Brain microvascular endothelial cell (primary cell): ENCODE data around the gene DLGAP4.

Experiments
- DNase-seq: peaks from one replicate; pipeline ENCODE4 v3.0.0-alpha.2; 2020
- H3K27ac ChIP-seq: fragments of 250-450 bp; sonication (Bioruptor Pico); 2 replicates; pipeline ENCODE4 v1.5.1; 2020; ENCODE audit warnings: mild to moderate bottlenecking, moderate library complexity
- H3K27me3 ChIP-seq: fragments of 250-450 bp; sonication (Bioruptor Pico); replicated peaks from 2 replicates; pipeline ENCODE4 v1.5.1; 2020; ENCODE audit warnings: mild to moderate bottlenecking
- H3K36me3 ChIP-seq: fragments of 250-450 bp; sonication (Bioruptor Pico); replicated peaks from 2 replicates; pipeline ENCODE4 v1.5.1; 2020; ENCODE audit warnings: mild to moderate bottlenecking
- H3K4me3 ChIP-seq: 2 replicates; pipeline ENCODE4 v1.5.1; 2011; ENCODE audit warnings: low read depth, mild to moderate bottlenecking, control low read depth, low read length, moderate library complexity
- in situ Hi-C: cut with HindIII; loops from 2 replicates; pipeline ENCODE4 v1.10.0; 2017; ENCODE audit warnings: low sequenced_read_pairs, low pct_ligation_motif_present
- TF ChIP-seq, protein P1 (sequence below): IDR thresholded peaks from 2 replicates; pipeline ENCODE4 v1.5.1; 2011; ENCODE audit warnings: low read depth, mild to moderate bottlenecking, moderate library complexity, low read length, control low read depth, inconsistent platforms; ENCODE audit errors: missing control alignments

DLGAP4 gene

DNA sequence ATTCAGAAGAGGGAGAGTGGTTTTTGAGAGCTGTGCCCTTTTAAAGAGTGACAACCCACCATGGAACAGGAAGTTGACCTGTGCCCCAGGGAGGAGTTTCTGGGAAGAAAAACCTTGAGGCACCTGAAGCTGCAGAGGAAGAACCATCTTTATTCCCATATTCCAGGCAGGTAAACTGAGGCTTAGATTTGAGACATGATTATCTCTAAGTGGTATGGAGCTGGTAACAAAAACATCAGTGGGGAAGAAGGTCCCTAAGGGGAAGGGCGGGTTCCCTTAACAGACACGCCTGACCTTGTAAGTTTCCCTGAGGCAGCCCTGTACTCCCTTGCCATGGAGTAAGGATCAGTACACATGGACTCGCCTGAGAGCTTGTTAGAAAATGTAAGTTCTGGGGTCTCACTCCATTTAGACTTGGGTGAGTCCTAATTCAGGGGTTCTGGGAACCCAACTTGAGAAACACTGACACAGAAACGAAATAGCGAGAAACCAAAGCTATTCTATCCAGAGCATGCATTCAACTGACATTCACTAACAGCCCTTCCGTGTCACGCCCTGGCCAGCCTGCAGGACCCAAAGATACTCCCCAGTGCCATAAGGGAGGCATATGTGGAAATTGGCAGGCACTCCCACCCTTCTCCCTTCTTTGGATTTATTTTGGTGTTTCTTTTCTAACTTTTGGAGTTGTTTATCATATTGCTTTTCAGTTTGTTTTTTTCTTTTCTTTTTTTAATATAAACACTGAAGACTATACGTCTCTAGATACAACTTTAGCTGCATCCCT, 90.9 kb downstream of the DLGAP4 start:
- DNase-seq: no peak
- peaks cover 13% of the 10 kb centered on the region for H3K27me3 ChIP-seq
- TF ChIP-seq, protein P1, sequence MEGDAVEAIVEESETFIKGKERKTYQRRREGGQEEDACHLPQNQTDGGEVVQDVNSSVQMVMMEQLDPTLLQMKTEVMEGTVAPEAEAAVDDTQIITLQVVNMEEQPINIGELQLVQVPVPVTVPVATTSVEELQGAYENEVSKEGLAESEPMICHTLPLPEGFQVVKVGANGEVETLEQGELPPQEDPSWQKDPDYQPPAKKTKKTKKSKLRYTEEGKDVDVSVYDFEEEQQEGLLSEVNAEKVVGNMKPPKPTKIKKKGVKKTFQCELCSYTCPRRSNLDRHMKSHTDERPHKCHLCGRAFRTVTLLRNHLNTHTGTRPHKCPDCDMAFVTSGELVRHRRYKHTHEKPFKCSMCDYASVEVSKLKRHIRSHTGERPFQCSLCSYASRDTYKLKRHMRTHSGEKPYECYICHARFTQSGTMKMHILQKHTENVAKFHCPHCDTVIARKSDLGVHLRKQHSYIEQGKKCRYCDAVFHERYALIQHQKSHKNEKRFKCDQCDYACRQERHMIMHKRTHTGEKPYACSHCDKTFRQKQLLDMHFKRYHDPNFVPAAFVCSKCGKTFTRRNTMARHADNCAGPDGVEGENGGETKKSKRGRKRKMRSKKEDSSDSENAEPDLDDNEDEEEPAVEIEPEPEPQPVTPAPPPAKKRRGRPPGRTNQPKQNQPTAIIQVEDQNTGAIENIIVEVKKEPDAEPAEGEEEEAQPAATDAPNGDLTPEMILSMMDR: no peak
- no peak overlapping the region for H3K27ac ChIP-seq
- in situ Hi-C loops: no loop called here
- no peaks in the 10 kb centered on the region for H3K36me3 ChIP-seq
- no peak overlapping the region for H3K4me3 ChIP-seq

DNA sequence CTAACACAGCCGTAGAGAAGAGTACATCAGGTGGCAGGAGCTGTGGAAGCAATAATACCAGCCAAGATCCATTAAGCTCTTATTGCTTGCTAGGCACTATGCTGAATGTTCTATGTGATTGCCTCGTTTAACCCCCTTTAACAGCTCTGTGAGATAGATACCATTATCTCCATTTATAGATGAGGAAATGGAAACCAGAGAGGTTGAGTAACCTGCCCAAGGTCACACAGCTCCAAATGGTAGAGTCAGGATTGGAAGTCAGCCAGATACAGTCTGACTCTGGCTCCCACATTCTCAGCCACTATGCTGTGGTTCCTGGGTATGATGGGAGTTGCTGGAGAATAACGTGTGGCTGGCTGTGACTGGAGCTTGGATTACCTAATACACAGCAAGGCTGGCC, 92.4 kb downstream of the DLGAP4 start:
- Histone ChIP-seq H3K4me3 (no peak overlapping the region), H3K27ac (no peak overlapping the region), H3K27me3 (peaks cover 18% of the 10 kb centered on the region), H3K36me3 (no peaks in the 10 kb centered on the region)
- DNase-seq: no peak
- in situ Hi-C loops: no loop called here
- TF ChIP-seq, protein P1: no peak

DNA sequence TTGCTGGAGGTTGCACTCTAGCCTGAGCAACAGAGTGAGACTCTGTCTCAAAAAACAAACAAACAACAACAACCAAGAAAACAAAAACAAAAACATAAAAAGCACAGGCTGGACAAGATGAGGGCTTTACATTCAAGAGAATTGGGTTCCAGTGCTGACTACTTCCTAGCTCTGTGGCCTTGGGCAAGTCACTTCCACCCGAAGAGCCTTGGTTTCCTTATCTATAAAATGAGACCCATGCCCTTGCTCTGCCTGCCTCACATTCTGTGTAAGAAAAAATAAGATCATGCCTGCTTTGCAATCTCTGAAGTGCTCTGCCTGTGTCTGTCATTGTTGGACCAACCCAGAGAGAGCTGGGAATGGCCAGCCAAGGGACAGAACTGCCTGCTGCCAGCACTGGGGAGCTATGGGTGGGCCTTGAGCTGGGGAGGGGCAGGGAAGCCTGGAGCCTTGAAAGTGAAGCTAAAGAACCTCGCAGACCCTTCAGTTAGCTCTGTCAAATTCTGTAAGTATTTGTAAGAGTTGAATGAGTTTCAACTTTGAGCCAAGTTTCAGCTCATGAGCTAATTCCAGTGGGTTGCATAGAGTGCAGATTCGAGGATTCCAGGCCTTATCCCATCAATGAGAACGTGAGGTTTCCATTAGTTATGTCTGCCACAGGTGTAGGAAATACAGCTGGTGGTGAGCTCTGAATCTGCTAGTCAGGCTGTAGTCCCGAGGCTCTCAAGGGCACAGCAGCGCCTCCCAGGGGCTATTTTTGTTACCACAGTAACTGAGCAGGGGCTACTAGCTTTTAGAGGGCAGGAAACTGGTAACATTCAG, 93.2 kb downstream of the DLGAP4 start:
- Histone ChIP-seq H3K27ac (no peak overlapping the region), H3K4me3 (no peak overlapping the region), H3K36me3 (no peaks in the 10 kb centered on the region), H3K27me3 (peaks cover 18% of the 10 kb centered on the region)
- TF ChIP-seq, protein P1: peak; percentile 67
- DNase-seq: peak; percentile 33
- in situ Hi-C loops: no loop called here

DNA sequence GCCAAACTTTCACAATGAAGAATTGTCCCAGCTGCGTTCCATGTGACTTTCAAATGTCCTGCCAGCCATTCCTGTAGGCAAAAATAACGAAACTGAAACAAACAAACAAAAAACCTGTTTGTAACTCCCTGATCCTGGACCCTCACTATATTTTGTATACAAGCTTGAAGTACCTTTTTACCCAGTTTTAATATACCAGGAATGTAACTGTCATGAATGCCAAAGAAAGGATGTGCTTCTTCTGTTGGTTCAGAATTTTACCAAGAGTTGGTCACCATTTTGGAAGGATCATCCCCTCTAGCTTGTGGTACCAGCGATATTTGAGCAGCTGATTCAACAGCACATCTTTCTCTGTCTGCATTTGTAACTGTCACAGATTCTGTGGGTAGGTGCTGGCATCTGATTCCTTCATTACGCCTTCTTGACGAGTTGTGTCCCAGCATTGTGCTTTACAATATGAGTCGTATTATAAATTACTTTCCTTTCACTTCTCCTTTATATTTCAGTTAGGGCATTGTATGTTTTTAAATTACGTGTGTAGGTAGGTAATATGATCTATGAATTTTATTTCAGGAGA, 93.9 kb downstream of the DLGAP4 start:
- no peak for DNase-seq
- Histone ChIP-seq H3K36me3 (no peaks in the 10 kb centered on the region), H3K27me3 (peaks cover 18% of the 10 kb centered on the region), H3K27ac (no peak overlapping the region), H3K4me3 (no peak overlapping the region)
- in situ Hi-C loops: no loop called here
- TF ChIP-seq, protein P1: no peak

DNA sequence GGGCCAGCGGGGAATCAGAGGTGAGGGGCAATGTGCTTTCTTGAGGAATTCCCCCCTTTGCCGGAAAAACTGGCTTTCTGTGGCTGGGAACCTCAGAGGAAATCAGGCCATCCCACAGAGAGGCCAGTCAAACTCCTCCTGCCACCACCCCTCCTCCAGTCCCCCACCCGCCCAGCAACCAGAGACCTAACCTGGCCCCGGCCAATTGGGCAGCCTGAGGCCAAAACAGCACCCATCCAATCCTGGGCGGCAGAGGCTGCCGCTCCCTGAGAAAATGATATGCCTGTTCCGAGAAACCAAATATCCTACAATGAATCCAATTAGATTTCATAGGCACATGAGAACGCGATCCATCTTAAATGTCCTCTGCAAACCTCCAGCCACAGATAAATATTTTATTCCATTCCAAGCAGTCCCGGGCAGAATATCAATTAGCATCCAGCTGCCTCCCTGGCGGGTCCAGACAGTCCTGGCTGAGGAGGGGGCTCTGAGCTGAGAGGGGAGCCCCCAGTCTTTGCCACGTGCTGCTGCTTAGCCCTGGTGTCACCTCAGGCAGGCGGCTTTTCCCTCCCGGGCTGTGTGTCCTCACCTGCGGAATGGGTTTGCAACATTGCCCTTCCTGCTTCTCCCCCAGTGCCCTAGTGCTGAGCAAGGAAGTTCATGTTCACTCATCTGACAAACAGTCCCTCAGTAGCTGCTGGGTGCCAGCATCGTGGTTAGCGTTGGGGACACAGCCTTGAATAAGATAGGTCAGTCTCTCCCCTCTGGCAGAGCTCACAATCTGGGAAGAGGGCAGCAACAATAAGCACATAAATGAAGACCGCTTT, 95.0 kb downstream of the DLGAP4 start:
- Histone ChIP-seq H3K27me3 (peaks cover 18% of the 10 kb centered on the region), H3K36me3 (no peaks in the 10 kb centered on the region), H3K27ac (no peak overlapping the region), H3K4me3 (no peak overlapping the region)
- no peak for DNase-seq
- in situ Hi-C loops: no loop called here
- TF ChIP-seq, protein P1: no peak
